WTC11 (cell line): ENCODE data around the gene CACNA1A.

Experiments used
- ATF6 ChIP-seq: sonication (generic); formaldehyde crosslinking; IDR thresholded peaks from 2 replicates; pipeline ENCODE4 v1.8.1; 2023; ENCODE audit warnings: mild to moderate bottlenecking, missing genetic modification reagents
- CTCF ChIP-seq: fragments of 200-600 bp; IDR thresholded peaks from 2 replicates; pipeline ENCODE4 v1.8.0; 2022; ENCODE audit warnings: antibody characterized with exemption
- IRF2 ChIP-seq: sonication (generic); formaldehyde crosslinking; IDR thresholded peaks from 2 replicates; pipeline ENCODE4 v1.8.0; 2022; ENCODE audit warnings: low read depth, missing genetic modification reagents, borderline replicate concordance
- RORB ChIP-seq: fragments of 250-450 bp; sonication (Bioruptor Pico); IDR thresholded peaks from 2 replicates; pipeline ENCODE4 v1.9.0; 2021; ENCODE audit warnings: mild to moderate bottlenecking
- ZNF121 ChIP-seq: sonication (generic); formaldehyde crosslinking; IDR thresholded peaks from 2 replicates; pipeline ENCODE4 v1.8.0; 2023; ENCODE audit warnings: missing genetic modification reagents
- TF ChIP-seq, protein P1 (sequence below): sonication (generic); formaldehyde crosslinking; conservative IDR thresholded peaks from 2 replicates; pipeline ENCODE4 v1.8.1; 2022; ENCODE audit warnings: mild to moderate bottlenecking, missing genetic modification reagents

DNA sequence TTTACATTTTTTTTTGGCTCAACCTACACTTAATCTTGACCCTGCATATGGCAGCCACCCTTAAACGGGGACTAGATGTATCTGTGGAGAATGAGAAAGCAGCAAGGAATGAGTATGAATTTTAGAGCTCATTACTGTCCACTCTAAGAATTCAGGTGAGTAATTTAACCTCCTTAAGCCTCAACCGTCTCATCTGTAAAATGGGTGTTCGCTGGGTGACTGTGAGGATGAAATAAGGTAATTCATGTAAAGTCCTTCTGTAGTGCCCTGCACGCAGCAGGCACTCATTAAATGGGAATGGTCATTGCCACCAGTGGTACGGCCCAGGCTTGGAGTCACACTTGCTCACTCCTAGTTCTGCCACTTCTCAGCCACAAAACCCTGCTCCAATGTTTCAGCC lies 135.3 kb downstream of the CACNA1A start:
- TF ChIP-seq IRF2 (no peak), CTCF (no peak), RORB (CRISPR knock-in tag) (no peak), ZNF121 (CRISPR knock-in tag) (no peak), ATF6 (CRISPR knock-in tag) (no peak)
- TF ChIP-seq, protein P1, sequence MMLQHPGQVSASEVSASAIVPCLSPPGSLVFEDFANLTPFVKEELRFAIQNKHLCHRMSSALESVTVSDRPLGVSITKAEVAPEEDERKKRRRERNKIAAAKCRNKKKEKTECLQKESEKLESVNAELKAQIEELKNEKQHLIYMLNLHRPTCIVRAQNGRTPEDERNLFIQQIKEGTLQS, result no peak
